Brain microvascular endothelial cell (primary cell): ENCODE results near the gene MAP2K5.

Experiments
- DNase-seq: peaks from one replicate; pipeline ENCODE4 v3.0.0-alpha.2; 2020
- H3K27ac ChIP-seq: fragments of 250-450 bp; sonication (Bioruptor Pico); 2 replicates; pipeline ENCODE4 v1.5.1; 2020; ENCODE audit warnings: mild to moderate bottlenecking, moderate library complexity
- H3K27me3 ChIP-seq: fragments of 250-450 bp; sonication (Bioruptor Pico); replicated peaks from 2 replicates; pipeline ENCODE4 v1.5.1; 2020; ENCODE audit warnings: mild to moderate bottlenecking
- H3K36me3 ChIP-seq: fragments of 250-450 bp; sonication (Bioruptor Pico); replicated peaks from 2 replicates; pipeline ENCODE4 v1.5.1; 2020; ENCODE audit warnings: mild to moderate bottlenecking
- H3K4me3 ChIP-seq: 2 replicates; pipeline ENCODE4 v1.5.1; 2011; ENCODE audit warnings: low read depth, mild to moderate bottlenecking, control low read depth, low read length, moderate library complexity
- CTCF ChIP-seq: IDR thresholded peaks from 2 replicates; pipeline ENCODE4 v1.5.1; 2011; ENCODE audit warnings: low read depth, mild to moderate bottlenecking, moderate library complexity, low read length, control low read depth, inconsistent platforms; ENCODE audit errors: missing control alignments
- in situ Hi-C: cut with HindIII; loops from 2 replicates; pipeline ENCODE4 v1.10.0; 2017; ENCODE audit warnings: low sequenced_read_pairs, low pct_ligation_motif_present

Gene MAP2K5

GRCh38 chr15:67524235-67524634 is 18.3 kb upstream of the MAP2K5 start:
- in situ Hi-C loops, result no loop called here
- H3K27me3 ChIP-seq, result no peaks in the 10 kb centered on the region
- H3K27ac ChIP-seq, result no peak overlapping the region
- TF ChIP-seq CTCF, result no peak
- DNase-seq, result no peak
- no peaks in the 10 kb centered on the region for H3K36me3 ChIP-seq
- H3K4me3 ChIP-seq, result no peak overlapping the region

- in situ Hi-C loops, result no loop called here
- no peaks in the 10 kb centered on the region for H3K27me3 ChIP-seq
These were observed 14.0 kb upstream of the MAP2K5 start for GRCh38 chr15:67528513-67528912.

GRCh38 chr15:67531379-67531914 is 11.1 kb upstream of the MAP2K5 start:
- H3K4me3 ChIP-seq, result no peak overlapping the region
- H3K36me3 ChIP-seq, result no peaks in the 10 kb centered on the region
- H3K27me3 ChIP-seq, result no peaks in the 10 kb centered on the region
- peak overlapping the region; percentile 19 for H3K27ac ChIP-seq
- in situ Hi-C loops, result no loop called here
- TF ChIP-seq CTCF, result no peak
- DNase-seq, result peak; percentile 43

More at GRCh38 chr15:67528513-67528912, 14.0 kb upstream of the MAP2K5 start:
- no peaks in the 10 kb centered on the region for H3K36me3 ChIP-seq
- H3K4me3 ChIP-seq, result no peak overlapping the region
- TF ChIP-seq CTCF, result no peak
- H3K27ac ChIP-seq, result no peak overlapping the region
- no peak for DNase-seq

GRCh38 chr15:67533873-67534272 is 8.6 kb upstream of the MAP2K5 start:
- H3K36me3 ChIP-seq, result no peaks in the 10 kb centered on the region
- TF ChIP-seq CTCF, result no peak
- no peak overlapping the region for H3K4me3 ChIP-seq
- no peaks in the 10 kb centered on the region for H3K27me3 ChIP-seq
- DNase-seq, result no peak
- in situ Hi-C loops, result no loop called here
- no peak overlapping the region for H3K27ac ChIP-seq

- in situ Hi-C loops, result no loop called here
- Histone ChIP-seq H3K27me3 (no peaks in the 10 kb centered on the region), H3K4me3 (no peak overlapping the region), H3K27ac (no peak overlapping the region), H3K36me3 (no peaks in the 10 kb centered on the region)
- TF ChIP-seq CTCF, result no peak
- DNase-seq, result no peak
These were observed 8.1 kb upstream of the MAP2K5 start for GRCh38 chr15:67534360-67534759.

GRCh38 chr15:67537771-67538170 is 4.7 kb upstream of the MAP2K5 start:
- no peak for TF ChIP-seq CTCF
- Histone ChIP-seq H3K27ac (no peak overlapping the region), H3K36me3 (no peaks in the 10 kb centered on the region), H3K27me3 (no peaks in the 10 kb centered on the region), H3K4me3 (no peak overlapping the region)
- DNase-seq, result no peak
- in situ Hi-C loops, result no loop called here
